B cell (primary cell): ENCODE results near the gene STIM1. TPM values are rescaled to one million over a fixed set of nuclear protein-coding genes. Genes with fewer than 3 reads are reported as not detected.

Experiments
- ATAC-seq: fragments of 200-7000 bp; cut with Tn5 transposase; one replicate; pipeline ENCODE4 v1.10.0; 2021; ENCODE audit warnings: low read depth, mild to moderate bottlenecking, moderate number of reproducible peaks, moderate library complexity
- CTCF ChIA-PET: fragments of 350-600 bp; sonication (Branson Sonifier 250); formaldehyde crosslinking; loops from one replicate; lab custom pipeline; 2021; ENCODE audit warnings: antibody characterized with exemption, inconsistent platforms; lab: Charles Lee
- POLR2A ChIA-PET: fragments of 350-600 bp; sonication (Branson Sonifier 250); formaldehyde crosslinking; loops from one replicate; lab custom pipeline; 2021; ENCODE audit warnings: antibody characterized with exemption; lab: Charles Lee
- DNase-seq: peaks from one replicate; pipeline ENCODE4 v3.0.0; 2013
- H2AFZ ChIP-seq: 2 replicates; pipeline ENCODE4 v1.6.1; 2012; ENCODE audit warnings: mild to moderate bottlenecking, low read depth, low read length; ENCODE audit not compliant: insufficient read depth, poor library complexity, severe bottlenecking
- H3K27ac ChIP-seq, 2 donors: 1 replicate in 1 of 2; 2 replicates in 1 of 2; pipeline ENCODE4 v1.5.1; 2012 to 2013; ENCODE audit warnings: low read length in 2 of 2, mild to moderate bottlenecking in 2 of 2, moderate library complexity in 1 of 2
- H3K27me3 ChIP-seq, 4 experiments: fragments of 200-600 bp in 1 of 4; sonication (generic) in 1 of 4; replicated peaks in 1 of 4; 1 replicate in 2 of 4; 2 replicates in 2 of 4; pipeline versions ENCODE4 v1.6.1 to v1.7.0; 2013 to 2016; ENCODE audit warnings: low read length in 3 of 4, mild to moderate bottlenecking in 2 of 4, mixed read lengths in 1 of 4, moderate library complexity in 1 of 4; ENCODE audit not compliant: insufficient read depth in 4 of 4, control insufficient read depth in 3 of 4; ENCODE audit errors: control extremely low read depth in 1 of 4
- H3K36me3 ChIP-seq, 2 experiments: replicated peaks in 1 of 2; 1 replicate in 1 of 2; 2 replicates in 1 of 2; pipeline versions ENCODE4 v1.6.1 to v1.7.1; 2013; ENCODE audit warnings: low read length in 1 of 2; ENCODE audit not compliant: insufficient read depth in 2 of 2, control insufficient read depth in 1 of 2; ENCODE audit errors: control extremely low read depth in 1 of 2, extremely low read depth in 1 of 2
- H3K4me1 ChIP-seq, 2 donors: fragments of 200-600 bp in 1 of 2; sonication (generic) in 1 of 2; 1 replicate in 1 of 2; 2 replicates in 1 of 2; pipeline versions ENCODE4 v1.5.1 to v1.6.1; 2013 to 2017; ENCODE audit warnings: low read length in 2 of 2; ENCODE audit not compliant: control insufficient read depth in 2 of 2, insufficient read depth in 2 of 2
- H3K4me2 ChIP-seq: replicated peaks from 2 replicates; pipeline ENCODE3; 2012; ENCODE audit warnings: mild to moderate bottlenecking, low read depth, low read length; ENCODE audit not compliant: poor library complexity, severe bottlenecking
- H3K4me3 ChIP-seq, 5 experiments: fragments of 200-600 bp in 1 of 5; sonication (generic) in 1 of 5; 1 replicate in 3 of 5; 2 replicates in 2 of 5; pipeline versions ENCODE4 v1.5.1 to v1.7.0; 2011 to 2016; ENCODE audit warnings: low read length in 4 of 5, mild to moderate bottlenecking in 4 of 5, low read depth in 2 of 5, control low read depth in 1 of 5, moderate library complexity in 1 of 5; ENCODE audit not compliant: insufficient read depth in 1 of 5; ENCODE audit errors: control extremely low read depth in 1 of 5, extremely low read depth in 1 of 5
- H3K79me2 ChIP-seq: fragments of 200-600 bp; sonication (generic); one replicate; pipeline ENCODE4 v1.6.0; 2016; ENCODE audit warnings: low read length; ENCODE audit not compliant: control insufficient read depth, insufficient read depth
- H3K9ac ChIP-seq: fragments of 200-600 bp; sonication (generic); 2 replicates; pipeline ENCODE4 v1.6.1; 2017; ENCODE audit warnings: mild to moderate bottlenecking, low read length, moderate library complexity
- H3K9me3 ChIP-seq, 3 donors: one replicate each; pipeline versions ENCODE4 v1.6.1 to v1.7.1; 2013; ENCODE audit warnings: low read length in 2 of 3; ENCODE audit not compliant: control insufficient read depth in 2 of 3, insufficient read depth in 1 of 3; ENCODE audit errors: control extremely low read depth in 1 of 3
- H4K20me1 ChIP-seq: 2 replicates; pipeline ENCODE4 v1.6.0; 2012; ENCODE audit warnings: mild to moderate bottlenecking, low read length; ENCODE audit not compliant: insufficient read depth, control insufficient read depth, poor library complexity, severe bottlenecking
- H3K27ac Mint-ChIP-seq: one replicate; pipeline ENCODE4 v1.8.0; 2021; ENCODE audit warnings: mixed read lengths
- H3K27me3 Mint-ChIP-seq: one replicate; pipeline ENCODE4 v1.8.0; 2021; ENCODE audit warnings: mixed read lengths
- H3K4me1 Mint-ChIP-seq: one replicate; pipeline ENCODE4 v1.8.0; 2021; ENCODE audit warnings: mixed read lengths
- H3K4me3 Mint-ChIP-seq: one replicate; pipeline ENCODE4 v1.8.0; 2021; ENCODE audit warnings: mixed read lengths
- H3K9me3 Mint-ChIP-seq: one replicate; pipeline ENCODE4 v1.8.0; 2022; ENCODE audit warnings: mixed read lengths; ENCODE audit not compliant: insufficient read depth
- CTCF ChIP-seq: fragments of 200-600 bp; IDR thresholded peaks from one replicate; pipeline ENCODE4 v1.8.0; 2022; ENCODE audit warnings: antibody characterized with exemption, mild to moderate bottlenecking
- EZH2 ChIP-seq: IDR thresholded peaks from 2 replicates; pipeline ENCODE4 v1.6.1; 2012; ENCODE audit warnings: borderline replicate concordance, low read depth, mild to moderate bottlenecking, moderate library complexity, low read length; ENCODE audit not compliant: insufficient read depth, poor library complexity, severe bottlenecking
- WGBS: methylation state at CpG from one replicate; pipeline ENCODE4 v1.1.5; 2013; ENCODE audit warnings: missing lambda C conversion rate; ENCODE audit not compliant: insufficient coverage; 5-methylcytosine and 5-hydroxymethylcytosine counted together
- intact Hi-C: fragments of 100-400 bp; cut with micrococcal nuclease; formaldehyde crosslinking; loops from one replicate; pipeline ENCODE4 v1.10.0; 2022
- polyA plus RNA-seq: library from polyadenylated mRNA; depleted of rRNA; stranded (reverse); fragments of >200 nt; gene quantifications from 2 replicates; pipeline ENCODE4 v1.2.3, GENCODE V29; 2012
- total RNA-seq, 2 donors: library from RNA; stranded (reverse); fragments of 120-200 nt in 1 of 2; gene quantifications; 1 replicate in 1 of 2; 2 replicates in 1 of 2; pipeline versions ENCODE4 v1.2.3 to v1.2.4, GENCODE V29; 2013 to 2022

The STIM1 gene
- total and polyA plus RNA-seq, 2 donors (not counting 1 experiment from before 2014, with no cell fraction given) = 59.4 to 76.7 TPM

- peaks cover 72% of the 10 kb centered on the region for H3K4me1 Mint-ChIP-seq
Observed at GRCh38 chr11:3955299-3955665, 99.8 kb downstream of the STIM1 start.

GRCh38 chr11:3956038-3956437, 100.6 kb downstream of the STIM1 start:
- peaks cover 66% of the 10 kb centered on the region for H3K4me1 Mint-ChIP-seq
- Histone ChIP-seq H3K27me3 (no peaks in the 10 kb centered on the region), H3K9ac (no peak overlapping the region), H3K36me3 (peaks cover 0 to 2% of the 10 kb centered on the region in 2 experiments), H3K4me1 (peaks cover 30 to 37% of the 10 kb centered on the region in 2 donors), H4K20me1 (peaks cover 46% of the 10 kb centered on the region), H3K79me2 (peaks cover 95% of the 10 kb centered on the region), H3K9me3 (no peaks in the 10 kb centered on the region), H3K4me3 (no peak overlapping the region), H3K4me2 (no peak overlapping the region), H3K27ac (no peak overlapping the region), H2AFZ (no peak overlapping the region)
- TF ChIP-seq EZH2 (no peak), CTCF (no peak)
- ATAC-seq (no peak), DNase-seq (no peak)
- intact Hi-C loops = no loop called here
- H3K9me3 Mint-ChIP-seq = no peaks in the 10 kb centered on the region
- no peak overlapping the region for H3K4me3 Mint-ChIP-seq
- ChIA-PET CTCF (interaction anchor here (0.7 kb wide), 1 partner anchor 110 kb away, joined by 3 read pairs; no protein-coding TSS in a partner anchor), POLR2A (no interaction called here)
- H3K27me3 Mint-ChIP-seq = no peaks in the 10 kb centered on the region
- 100% methylated on average over 2 of the region's 2 CpGs for WGBS
- no peak overlapping the region for H3K27ac Mint-ChIP-seq

More at GRCh38 chr11:3955299-3955665, 99.8 kb downstream of the STIM1 start:
- ChIA-PET CTCF (interaction anchor here (0.6 kb wide), 1 partner anchor 105 kb away, joined by 6 read pairs; no protein-coding TSS in a partner anchor), POLR2A (interaction anchor here (0.6 kb wide), 1 partner anchor 60 kb away, joined by 5 read pairs; no protein-coding TSS in a partner anchor)
- intact Hi-C loops = no loop called here
- Histone ChIP-seq H2AFZ (no peak overlapping the region), H3K27ac (no peak overlapping the region), H3K79me2 (peaks cover 97% of the 10 kb centered on the region), H3K27me3 (no peaks in the 10 kb centered on the region), H3K9ac (no peak overlapping the region), H3K4me3 (no peak overlapping the region), H4K20me1 (peaks cover 46% of the 10 kb centered on the region), H3K4me1 (peaks cover 36 to 44% of the 10 kb centered on the region in 2 donors), H3K4me2 (no peak overlapping the region), H3K9me3 (no peaks in the 10 kb centered on the region), H3K36me3 (peaks cover 0 to 2% of the 10 kb centered on the region in 2 experiments)
- H3K27ac Mint-ChIP-seq = no peak overlapping the region
- DNase-seq (no peak), ATAC-seq (no peak)
- H3K9me3 Mint-ChIP-seq = no peaks in the 10 kb centered on the region
- H3K27me3 Mint-ChIP-seq = no peaks in the 10 kb centered on the region
- no peak overlapping the region for H3K4me3 Mint-ChIP-seq
- TF ChIP-seq EZH2 (no peak), CTCF (no peak)
- no CpG with 5 or more reads among the region's 1 CpG for WGBS
